Mesodermal cell (in vitro differentiated cells): ENCODE data around the gene LRRC43.

ENCODE experiments used
- H3K27ac ChIP-seq: 2 replicates; pipeline ENCODE4 v1.7.0; 2013; ENCODE audit warnings: mild to moderate bottlenecking, low read depth, low read length, moderate library complexity; ENCODE audit not compliant: severe bottlenecking
- H3K36me3 ChIP-seq: 2 replicates; pipeline ENCODE4 v1.7.1; 2013; ENCODE audit warnings: mild to moderate bottlenecking, low read length, moderate library complexity; ENCODE audit not compliant: control insufficient read depth, insufficient read depth
- H3K4me1 ChIP-seq: one replicate; pipeline ENCODE4 v1.7.1; 2013; ENCODE audit warnings: mild to moderate bottlenecking, low read length; ENCODE audit not compliant: insufficient read depth, control insufficient read depth, poor library complexity, severe bottlenecking
- H3K4me3 ChIP-seq: 2 replicates; pipeline ENCODE4 v1.7.0; 2013; ENCODE audit warnings: low read length, control low read depth, mild to moderate bottlenecking; ENCODE audit not compliant: insufficient read depth, poor library complexity, severe bottlenecking; ENCODE audit errors: extremely low read depth
- H3K9me3 ChIP-seq: 2 replicates; pipeline ENCODE4 v1.7.1; 2013; ENCODE audit warnings: mild to moderate bottlenecking, low read length, moderate library complexity; ENCODE audit not compliant: control insufficient read depth
- WGBS, 2 experiments: methylation state at CpG; one replicate each; pipeline ENCODE4 v1.1.5; 2013; ENCODE audit warnings: missing lambda C conversion rate in 2 of 2; ENCODE audit not compliant: insufficient coverage in 2 of 2; 5-methylcytosine and 5-hydroxymethylcytosine counted together

LRRC43 gene

DNA sequence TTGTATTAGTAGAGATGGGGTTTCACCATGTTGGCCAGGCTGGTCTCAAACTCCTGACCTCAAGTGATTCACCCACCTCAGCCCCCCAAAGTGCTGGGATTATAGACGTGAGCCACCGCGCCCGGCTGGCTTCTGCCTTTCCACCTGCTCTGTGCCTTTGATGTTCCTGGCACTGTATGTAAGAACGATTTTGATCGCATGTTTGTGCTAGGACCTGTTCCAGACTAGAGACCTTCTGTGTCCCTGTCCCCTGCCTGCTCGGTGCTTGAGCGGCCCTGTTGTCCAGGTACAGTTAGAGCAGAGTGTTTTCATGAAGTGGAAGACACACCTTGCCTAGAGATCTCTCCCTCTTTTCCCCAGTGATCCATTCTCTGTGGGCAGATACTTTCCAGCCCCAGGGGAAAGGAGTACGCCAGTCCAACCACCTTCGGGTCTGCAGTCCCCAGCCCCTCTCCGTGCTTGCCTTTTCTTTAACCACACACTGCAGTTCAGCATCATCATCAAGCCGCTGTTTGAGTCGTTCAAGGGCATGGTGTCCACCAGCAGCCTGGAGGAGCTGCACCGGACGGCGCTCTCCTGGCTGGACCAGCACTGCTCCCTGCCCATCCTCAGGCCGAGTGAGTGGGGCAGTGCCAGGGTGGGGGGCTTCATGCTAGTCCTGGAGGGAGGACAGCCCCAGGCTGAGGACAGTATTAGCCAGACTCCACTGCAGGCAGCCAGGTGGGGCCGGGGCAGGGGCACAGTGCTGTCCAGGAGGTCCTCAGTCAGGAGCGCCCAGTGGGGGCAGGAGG lies 42.3 kb upstream of the LRRC43 start:
- no peaks in the 10 kb centered on the region for H3K4me1 ChIP-seq

DNA sequence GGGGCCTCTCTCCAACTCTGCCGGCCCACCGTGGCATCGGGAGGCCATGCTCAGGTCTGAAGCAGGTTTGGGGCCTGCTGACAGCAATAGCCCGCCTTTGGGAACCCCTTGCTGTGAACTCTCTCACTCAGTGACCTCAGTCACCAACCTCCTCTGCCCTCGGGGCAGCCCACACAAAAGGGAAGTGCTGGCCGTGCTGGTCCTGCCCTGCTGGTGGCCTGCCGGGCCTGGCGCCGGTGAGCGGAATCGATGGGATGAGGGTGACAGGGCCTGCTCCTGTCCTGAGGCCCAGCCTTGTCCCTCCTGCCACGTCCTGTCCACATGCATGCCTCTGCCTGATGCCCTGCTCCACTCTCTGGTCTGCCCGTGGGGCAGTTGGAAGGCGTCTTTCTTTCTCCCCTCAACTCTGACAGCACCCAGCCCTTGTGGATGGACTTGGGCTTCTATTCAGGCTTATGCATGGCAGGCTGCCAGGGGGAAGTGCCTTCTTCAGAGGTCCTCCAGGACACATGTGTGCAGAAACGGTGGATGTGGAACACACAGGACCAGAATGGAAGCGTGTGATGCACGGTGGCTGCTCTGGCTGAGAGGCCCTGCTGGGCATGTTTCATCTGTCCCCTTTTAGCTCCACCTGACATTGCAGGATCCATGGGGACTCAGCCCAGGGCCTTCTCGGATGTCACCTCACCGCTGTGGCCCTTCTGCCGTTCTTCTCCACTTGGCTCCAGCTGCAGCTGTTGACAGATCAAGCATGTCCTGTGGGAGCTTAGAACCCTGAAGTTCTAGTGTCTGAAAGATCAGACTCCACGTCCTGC lies 40.8 kb upstream of the LRRC43 start:
- 93% methylated on average over 21 of the region's 21 CpGs for WGBS, 2 experiments
- H3K9me3 ChIP-seq: peaks cover 18% of the 10 kb centered on the region
- no peak overlapping the region for H3K4me3 ChIP-seq
- no peak overlapping the region for H3K27ac ChIP-seq
- peaks cover 43% of the 10 kb centered on the region for H3K36me3 ChIP-seq
- H3K4me1 ChIP-seq: no peaks in the 10 kb centered on the region

More for the DNA sequence above, 42.3 kb upstream of the LRRC43 start:
- Histone ChIP-seq H3K9me3 (peaks cover 18% of the 10 kb centered on the region), H3K36me3 (peaks cover 44% of the 10 kb centered on the region), H3K27ac (no peak overlapping the region), H3K4me3 (no peak overlapping the region)
- 96 to 98% methylated on average over 11 to 18 of the region's 19 CpGs for WGBS, 2 experiments

DNA sequence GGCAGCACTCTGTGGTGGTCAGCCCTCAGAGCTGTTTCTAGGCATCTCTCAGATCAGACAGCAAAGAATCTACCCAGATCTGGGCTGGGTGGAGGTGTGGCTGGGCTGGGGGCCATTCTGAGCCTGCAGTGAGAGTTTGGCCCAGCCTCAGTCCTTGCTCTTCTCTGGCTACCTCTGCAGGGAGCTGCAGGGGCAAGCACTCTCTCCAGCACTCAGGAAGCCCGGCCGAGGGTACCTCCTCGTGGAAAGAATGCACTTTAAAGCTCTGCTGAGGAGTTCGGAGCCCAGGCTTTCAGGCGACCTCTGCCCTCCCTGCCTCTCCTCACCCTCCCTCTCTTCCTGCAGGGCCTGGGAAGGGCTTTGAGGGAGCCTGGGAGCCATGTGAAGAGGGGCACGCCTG lies 40.1 kb upstream of the LRRC43 start:
- Histone ChIP-seq H3K4me3 (no peak overlapping the region), H3K9me3 (peaks cover 18% of the 10 kb centered on the region), H3K27ac (no peak overlapping the region), H3K4me1 (no peaks in the 10 kb centered on the region), H3K36me3 (peaks cover 43% of the 10 kb centered on the region)
- 81 to 94% methylated on average over 5 of the region's 6 CpGs for WGBS, 2 experiments

DNA sequence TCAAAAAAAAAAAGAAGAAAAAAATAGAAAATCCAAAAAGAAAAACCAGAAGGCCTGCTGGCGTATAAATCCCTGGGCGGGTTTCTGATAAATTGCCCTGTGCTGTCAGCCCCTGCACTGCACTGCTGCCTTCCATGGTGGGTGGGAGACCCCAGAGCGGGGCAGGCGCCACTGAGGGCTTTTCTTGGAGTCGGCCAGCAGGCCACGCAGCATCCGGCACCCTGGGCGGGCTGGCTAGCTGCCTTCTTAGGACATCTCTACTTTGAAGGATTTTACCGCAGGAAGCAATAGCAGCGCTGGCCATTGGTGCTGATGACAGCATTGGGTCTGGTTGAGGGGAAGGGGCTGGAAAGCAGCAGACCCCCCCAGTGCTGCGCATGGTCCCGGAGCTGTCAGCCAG lies 38.0 kb upstream of the LRRC43 start:
- Histone ChIP-seq H3K4me3 (no peak overlapping the region), H3K27ac (no peak overlapping the region), H3K36me3 (peaks cover 34% of the 10 kb centered on the region), H3K9me3 (peaks cover 18% of the 10 kb centered on the region), H3K4me1 (no peaks in the 10 kb centered on the region)
- WGBS, 2 experiments: 94 to 96% methylated on average over 11 of the region's 12 CpGs

DNA sequence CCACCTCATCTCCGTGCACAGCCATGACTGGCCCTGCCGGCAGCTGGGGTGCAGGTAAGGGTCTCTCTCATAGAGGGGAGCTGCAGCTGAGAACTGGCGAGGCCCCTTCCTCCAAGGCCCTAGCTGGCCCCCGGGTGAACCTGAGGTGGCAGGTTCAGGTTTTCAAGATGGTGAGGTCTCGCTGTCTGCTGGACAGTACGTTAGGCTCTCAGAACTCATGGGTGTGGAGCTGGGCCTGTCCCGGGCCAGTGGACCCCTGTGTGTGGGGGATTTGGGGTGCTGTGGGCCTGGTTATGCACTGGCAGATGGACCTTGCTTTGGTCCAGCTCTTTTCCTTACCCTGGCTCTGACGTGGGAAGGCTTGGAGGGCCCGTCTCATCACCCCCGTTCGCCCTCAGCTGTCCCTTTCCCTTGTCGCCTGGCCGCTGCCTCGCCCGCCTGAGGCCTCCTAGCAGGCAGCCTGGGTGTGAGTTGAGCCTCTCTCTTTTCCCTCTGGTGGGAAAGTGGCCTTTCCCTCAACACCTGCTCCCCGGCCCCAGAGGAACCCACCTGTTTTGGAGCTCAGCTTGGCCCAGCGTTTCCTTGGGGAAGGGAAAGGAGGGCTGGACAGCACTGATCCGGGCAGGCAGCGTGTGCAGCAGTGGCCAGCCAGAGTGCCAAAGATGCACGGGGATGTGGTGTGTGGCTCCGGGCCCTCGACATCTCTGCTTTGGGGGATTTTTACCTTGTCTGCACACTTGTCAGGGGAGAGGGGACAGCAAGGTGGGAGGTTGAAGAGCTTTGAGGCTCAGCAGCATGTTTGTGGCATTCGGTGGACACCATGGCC lies 37.2 kb upstream of the LRRC43 start:
- H3K27ac ChIP-seq: no peak overlapping the region
- H3K9me3 ChIP-seq: peaks cover 18% of the 10 kb centered on the region
- H3K4me3 ChIP-seq: no peak overlapping the region
- H3K36me3 ChIP-seq: peaks cover 31% of the 10 kb centered on the region
- H3K4me1 ChIP-seq: no peaks in the 10 kb centered on the region
- 94 to 96% methylated on average over 18 to 21 of the region's 23 CpGs for WGBS, 2 experiments

DNA sequence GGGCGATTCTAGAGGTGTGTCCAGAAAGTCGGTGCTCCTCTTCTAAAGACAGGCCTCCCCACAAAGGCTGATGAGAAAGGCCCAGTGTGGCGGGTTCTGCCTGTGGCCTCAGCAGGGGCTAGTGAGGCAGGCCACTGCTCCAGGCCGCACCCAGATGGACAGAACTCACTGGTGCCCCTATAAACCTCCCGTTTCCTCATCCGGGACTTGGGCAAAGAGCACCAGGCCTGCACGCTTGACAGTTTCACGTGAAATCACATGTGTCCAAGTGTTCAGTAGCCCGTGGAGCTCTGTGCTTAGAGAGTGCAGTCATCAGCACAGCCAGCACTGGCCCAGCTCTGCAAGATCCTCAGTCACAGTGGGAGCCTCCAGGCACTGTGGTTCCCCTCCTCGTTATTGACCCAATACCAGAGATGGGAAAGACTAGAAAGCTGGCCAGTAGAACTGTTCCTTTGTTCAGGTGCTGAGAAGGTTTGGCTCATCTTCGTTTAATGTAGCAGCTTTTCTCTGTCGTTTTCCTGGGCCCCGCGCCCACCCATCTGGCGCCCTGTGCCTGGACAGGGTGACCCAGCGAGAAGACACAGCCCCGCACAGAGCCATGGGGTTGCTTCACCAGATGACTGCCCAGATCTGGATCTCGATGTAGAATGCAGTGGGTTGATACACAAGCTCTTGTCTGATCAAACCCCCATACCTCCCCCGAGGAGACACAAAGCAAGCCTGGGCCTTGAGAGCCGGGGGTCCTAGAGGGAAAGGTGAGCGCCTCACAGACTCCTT lies 35.2 kb upstream of the LRRC43 start:
- H3K27ac ChIP-seq: no peak overlapping the region

DNA sequence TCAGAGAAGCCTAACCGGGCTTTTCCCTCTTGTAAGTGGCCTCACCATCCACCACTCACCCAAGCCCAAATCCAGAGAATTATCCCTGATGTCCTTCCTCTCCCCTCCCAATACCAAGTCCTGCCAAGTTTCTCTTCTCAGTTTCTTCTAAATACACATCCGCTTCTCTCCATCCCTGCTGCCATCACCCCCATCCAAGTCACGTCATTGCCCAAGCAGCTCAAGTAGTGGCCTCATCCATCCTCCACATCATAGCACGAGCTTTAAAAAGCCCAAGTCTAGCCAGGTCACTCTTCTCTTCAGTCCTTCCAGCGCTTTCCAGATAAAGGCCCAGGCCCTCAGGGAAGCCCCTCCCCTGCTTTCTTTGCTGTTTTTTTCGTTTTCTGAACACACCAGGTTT lies 34.3 kb upstream of the LRRC43 start:
- Histone ChIP-seq H3K36me3 (peaks cover 2% of the 10 kb centered on the region), H3K9me3 (no peaks in the 10 kb centered on the region), H3K4me3 (no peak overlapping the region), H3K27ac (no peak overlapping the region), H3K4me1 (no peaks in the 10 kb centered on the region)
- WGBS, 2 experiments: 87% methylated on average over 6 of the region's 6 CpGs

More for the DNA sequence above, 35.2 kb upstream of the LRRC43 start:
- H3K36me3 ChIP-seq: peaks cover 11% of the 10 kb centered on the region
- WGBS, 2 experiments: 92 to 95% methylated on average over 17 to 21 of the region's 21 CpGs
- no peaks in the 10 kb centered on the region for H3K4me1 ChIP-seq
- no peak overlapping the region for H3K4me3 ChIP-seq
- H3K9me3 ChIP-seq: peaks cover 6% of the 10 kb centered on the region

DNA sequence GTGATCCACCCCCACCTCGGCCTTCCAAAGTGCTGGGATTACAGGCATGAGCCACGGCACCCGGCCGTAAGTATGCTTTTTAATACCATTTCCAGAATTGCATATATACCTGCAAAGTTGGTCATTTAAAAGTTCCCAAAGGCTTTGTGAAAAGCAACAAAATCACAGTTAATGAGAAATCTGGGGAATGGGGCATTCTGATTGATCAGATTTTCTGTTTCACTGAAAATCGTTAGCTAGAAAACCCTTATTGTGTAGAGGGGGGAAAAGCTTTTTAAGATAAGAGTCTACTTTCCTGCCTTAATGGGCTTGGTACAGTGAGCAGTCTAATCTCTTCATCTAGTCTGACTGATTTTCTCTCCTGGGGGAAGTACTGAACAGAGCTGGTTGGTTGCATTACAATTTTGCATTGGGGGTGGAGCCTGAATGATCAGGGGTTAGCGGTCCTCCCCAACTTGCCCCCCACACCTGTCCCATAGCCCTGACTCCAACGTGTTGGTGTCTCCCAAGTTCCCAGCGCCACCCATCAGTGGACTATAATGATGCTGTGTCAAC lies 32.7 kb upstream of the LRRC43 start:
- no peak overlapping the region for H3K4me3 ChIP-seq
- no peak overlapping the region for H3K27ac ChIP-seq
- no peaks in the 10 kb centered on the region for H3K9me3 ChIP-seq
- no peaks in the 10 kb centered on the region for H3K4me1 ChIP-seq
- no peaks in the 10 kb centered on the region for H3K36me3 ChIP-seq
- WGBS, 2 experiments: 89 to 92% methylated on average over 5 to 7 of the region's 8 CpGs

DNA sequence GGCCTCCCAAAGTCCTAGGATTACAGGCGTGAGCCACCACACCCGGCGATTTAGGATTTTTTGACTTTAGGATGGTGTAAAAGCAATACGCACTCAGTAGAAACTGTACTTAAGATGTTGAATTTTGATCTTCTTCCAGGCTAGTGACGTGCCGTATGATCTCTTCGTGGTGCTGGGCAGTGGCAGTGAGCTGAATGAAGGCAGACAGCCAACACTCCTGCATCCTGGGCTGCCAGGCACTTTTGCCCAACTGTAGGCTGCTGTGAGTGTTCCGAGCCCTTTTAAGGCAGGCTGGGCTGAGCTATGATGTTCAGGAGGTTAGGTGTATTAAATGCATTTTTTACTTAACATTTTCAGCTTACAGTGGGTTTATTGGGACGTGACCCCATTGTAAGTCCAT lies 30.2 kb upstream of the LRRC43 start:
- H3K4me3 ChIP-seq: no peak overlapping the region
- no peaks in the 10 kb centered on the region for H3K9me3 ChIP-seq
- H3K36me3 ChIP-seq: no peaks in the 10 kb centered on the region
- 89 to 96% methylated on average over 7 to 8 of the region's 9 CpGs for WGBS, 2 experiments
- no peaks in the 10 kb centered on the region for H3K4me1 ChIP-seq
- no peak overlapping the region for H3K27ac ChIP-seq

DNA sequence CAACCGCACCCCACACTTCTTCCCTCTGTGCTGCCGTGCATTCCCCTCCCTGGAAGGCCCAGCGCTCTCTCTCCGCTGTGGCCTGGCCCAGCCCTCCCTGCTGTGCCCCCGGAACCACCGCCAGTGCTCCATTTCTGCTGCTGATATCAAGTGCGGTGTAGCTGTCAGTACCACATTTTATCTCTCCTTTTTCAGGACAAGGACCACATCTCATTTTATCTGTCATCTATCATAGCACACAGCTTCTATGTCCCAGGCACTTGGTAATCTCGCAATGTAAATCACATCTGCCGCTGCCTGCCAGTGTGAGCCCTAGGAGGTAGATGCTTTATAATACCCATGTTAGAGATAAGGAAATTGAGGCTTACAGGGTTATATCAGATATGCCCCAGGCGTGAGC lies 27.2 kb upstream of the LRRC43 start:
- Histone ChIP-seq H3K4me3 (no peak overlapping the region), H3K27ac (no peak overlapping the region), H3K36me3 (no peaks in the 10 kb centered on the region), H3K9me3 (no peaks in the 10 kb centered on the region), H3K4me1 (no peaks in the 10 kb centered on the region)
- 67 to 86% methylated on average over 5 to 7 of the region's 10 CpGs for WGBS, 2 experiments
